HG03064 (cell line): Measurements from ENCODE around the gene CRYBA4.

ENCODE experiments used
- ATAC-seq: cut with Tn5 transposase; IDR thresholded peaks from one replicate; pipeline ENCODE4 v1.9.1; 2021; ENCODE audit warnings: low read depth; ENCODE audit not compliant: unreplicated experiment

Gene CRYBA4

GRCh38 chr22:26620197-26620596 is 1.6 kb upstream of the CRYBA4 start:
- no peak for ATAC-seq

- ATAC-seq = no peak
Measured at GRCh38 chr22:26623984-26624383, 2.2 kb downstream of the CRYBA4 start.

GRCh38 chr22:26624803-26625202 is 3.0 kb downstream of the CRYBA4 start:
- no peak for ATAC-seq

GRCh38 chr22:26629988-26630761 is 8.4 kb downstream of the CRYBA4 start:
- no peak for ATAC-seq

- ATAC-seq = no peak
Measured at GRCh38 chr22:26631282-26631681, 9.5 kb downstream of the CRYBA4 start.

- ATAC-seq = no peak
Measured at GRCh38 chr22:26632422-26633155, 10.8 kb downstream of the CRYBA4 start.

- ATAC-seq = no peak
Measured at GRCh38 chr22:26634189-26634588, 12.4 kb downstream of the CRYBA4 start.

GRCh38 chr22:26635117-26635516 is 13.4 kb downstream of the CRYBA4 start:
- ATAC-seq = no peak

- no peak for ATAC-seq
Measured at GRCh38 chr22:26636296-26636695, 14.5 kb downstream of the CRYBA4 start.

GRCh38 chr22:26642465-26643417 is 21.0 kb downstream of the CRYBA4 start:
- no peak for ATAC-seq

- ATAC-seq = no peak
Measured at GRCh38 chr22:26643418-26644100, 21.8 kb downstream of the CRYBA4 start.

GRCh38 chr22:26646158-26646557 is 24.4 kb downstream of the CRYBA4 start:
- no peak for ATAC-seq

GRCh38 chr22:26648011-26648497 is 26.3 kb downstream of the CRYBA4 start:
- ATAC-seq = no peak

- no peak for ATAC-seq
Measured at GRCh38 chr22:26648528-26649388, 27.0 kb downstream of the CRYBA4 start.

- no peak for ATAC-seq
Measured at GRCh38 chr22:26650722-26651421, 29.1 kb downstream of the CRYBA4 start.

- ATAC-seq = no peak
Measured at GRCh38 chr22:26651815-26652214, 30.1 kb downstream of the CRYBA4 start.

- no peak for ATAC-seq
Measured at GRCh38 chr22:26656891-26657851, 35.4 kb downstream of the CRYBA4 start, which contains the start of gene MIAT. MIAT (plus strand) TSS chr22:26657588.
